ENCODE measurements around the gene RXRA.

RXRA gene

GRCh38 chr9:134324359-134325095, 1.7 kb upstream of the RXRA start:
- peak overlapping the region; percentile 72 for H3K4me3 ChIP-seq (ENCODE audit: low read depth, low read length)

GRCh38 chr9:134325096-134325812, 1.0 kb upstream of the RXRA start:
- ChIA-PET CTCF (interaction anchor here (0.7 to 7.2 kb wide), 3 partner anchors 131 to 156 kb away, joined by 3 to 54 read pairs (median 4); no protein-coding TSS in a partner anchor), POLR2A (interaction anchor here (0.7 to 1.5 kb wide), 6 partner anchors 9 to 161 kb away, joined by 3 to 4 read pairs (median 4); partner anchors contain the start of gene RNU6ATAC)
- TF ChIP-seq CTCF (IDR thresholded peaks at IDR 0.05; ENCODE audit: insufficient read depth, low read length, missing control alignments), result no peak
- H3K4me3 ChIP-seq (ENCODE audit: low read depth, low read length), result peak overlapping the region; percentile 72
- DNase-seq (ENCODE audit: low read depth, low spot score), result no peak

More at GRCh38 chr9:134324359-134325095, 1.7 kb upstream of the RXRA start:
- TF ChIP-seq CTCF (IDR thresholded peaks at IDR 0.05; ENCODE audit: insufficient read depth, low read length, missing control alignments), result no peak
- ChIA-PET CTCF (interaction anchor here (7.2 kb wide), 1 partner anchor 155 kb away, joined by 54 read pairs; no protein-coding TSS in a partner anchor), POLR2A (interaction anchor here (1.1 to 1.5 kb wide), 3 partner anchors 110 to 160 kb away, joined by 4 read pairs; partner anchors contain the start of gene RNU6ATAC)
- DNase-seq (ENCODE audit: low read depth, low spot score), result no peak

GRCh38 chr9:134326724-134327601, 708 bp downstream of the RXRA start:
- CTCF ChIA-PET, result interaction anchor here (1.0 to 2.8 kb wide), 10 partner anchors 9 to 164 kb away, joined by 3 to 39 read pairs (median 6); no protein-coding TSS in a partner anchor
- peak overlapping the region; percentile 72 for H3K4me3 ChIP-seq (ENCODE audit: low read depth, low read length)
- DNase-seq (ENCODE audit: low read depth, low spot score), result no peak
- POLR2A ChIA-PET, result interaction anchor here (0.6 to 2.8 kb wide), 4 partner anchors 9 to 156 kb away, joined by 3 to 16 read pairs (median 4); no protein-coding TSS in a partner anchor
- TF ChIP-seq CTCF (IDR thresholded peaks at IDR 0.05; ENCODE audit: insufficient read depth, low read length, missing control alignments), result no peak

GRCh38 chr9:134327671-134328231, 1.5 kb downstream of the RXRA start:
- no peak for TF ChIP-seq CTCF (IDR thresholded peaks at IDR 0.05; ENCODE audit: insufficient read depth, low read length, missing control alignments)
- ChIA-PET POLR2A (interaction anchor here (0.6 to 2.8 kb wide), 8 partner anchors 10 to 157 kb away, joined by 3 to 16 read pairs (median 4); no protein-coding TSS in a partner anchor), CTCF (interaction anchor here (1.0 to 2.8 kb wide), 10 partner anchors 10 to 164 kb away, joined by 3 to 39 read pairs (median 6); no protein-coding TSS in a partner anchor)
- peak overlapping the region; percentile 72 for H3K4me3 ChIP-seq (ENCODE audit: low read depth, low read length)
- DNase-seq (ENCODE audit: low read depth, low spot score), result no peak

- ChIA-PET CTCF (interaction anchor here (0.6 to 2.8 kb wide), 12 partner anchors 10 to 165 kb away, joined by 3 to 39 read pairs (median 4); no protein-coding TSS in a partner anchor), POLR2A (interaction anchor here (0.7 to 2.8 kb wide), 5 partner anchors 10 to 157 kb away, joined by 3 to 16 read pairs (median 4); no protein-coding TSS in a partner anchor)
- peak overlapping the region; percentile 72 for H3K4me3 ChIP-seq (ENCODE audit: low read depth, low read length)
- TF ChIP-seq CTCF (IDR thresholded peaks at IDR 0.05; ENCODE audit: insufficient read depth, low read length, missing control alignments), result no peak
- DNase-seq (ENCODE audit: low read depth, low spot score), result no peak
Measured at GRCh38 chr9:134328341-134328840, 2.1 kb downstream of the RXRA start.
